GM12801 (cell line): ENCODE results near the gene MELK.

Source experiments
- TF ChIP-seq, protein P1 (sequence below): IDR thresholded peaks from one replicate; pipeline ENCODE4 v1.5.1; 2011; ENCODE audit warnings: control low read depth; ENCODE audit not compliant: insufficient read length; ENCODE audit errors: extremely low read depth

Gene MELK

GRCh38 chr9:36632892-36633291 lies 60.2 kb downstream of the MELK start:
- TF ChIP-seq, protein P1, sequence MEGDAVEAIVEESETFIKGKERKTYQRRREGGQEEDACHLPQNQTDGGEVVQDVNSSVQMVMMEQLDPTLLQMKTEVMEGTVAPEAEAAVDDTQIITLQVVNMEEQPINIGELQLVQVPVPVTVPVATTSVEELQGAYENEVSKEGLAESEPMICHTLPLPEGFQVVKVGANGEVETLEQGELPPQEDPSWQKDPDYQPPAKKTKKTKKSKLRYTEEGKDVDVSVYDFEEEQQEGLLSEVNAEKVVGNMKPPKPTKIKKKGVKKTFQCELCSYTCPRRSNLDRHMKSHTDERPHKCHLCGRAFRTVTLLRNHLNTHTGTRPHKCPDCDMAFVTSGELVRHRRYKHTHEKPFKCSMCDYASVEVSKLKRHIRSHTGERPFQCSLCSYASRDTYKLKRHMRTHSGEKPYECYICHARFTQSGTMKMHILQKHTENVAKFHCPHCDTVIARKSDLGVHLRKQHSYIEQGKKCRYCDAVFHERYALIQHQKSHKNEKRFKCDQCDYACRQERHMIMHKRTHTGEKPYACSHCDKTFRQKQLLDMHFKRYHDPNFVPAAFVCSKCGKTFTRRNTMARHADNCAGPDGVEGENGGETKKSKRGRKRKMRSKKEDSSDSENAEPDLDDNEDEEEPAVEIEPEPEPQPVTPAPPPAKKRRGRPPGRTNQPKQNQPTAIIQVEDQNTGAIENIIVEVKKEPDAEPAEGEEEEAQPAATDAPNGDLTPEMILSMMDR: no peak

GRCh38 chr9:36637491-36638270 lies 65.0 kb downstream of the MELK start:
- TF ChIP-seq, protein P1: no peak

GRCh38 chr9:36640771-36641381 lies 68.2 kb downstream of the MELK start:
- TF ChIP-seq, protein P1: no peak

- TF ChIP-seq, protein P1: no peak
These were observed 70.1 kb downstream of the MELK start for GRCh38 chr9:36642817-36643216.

DNA sequence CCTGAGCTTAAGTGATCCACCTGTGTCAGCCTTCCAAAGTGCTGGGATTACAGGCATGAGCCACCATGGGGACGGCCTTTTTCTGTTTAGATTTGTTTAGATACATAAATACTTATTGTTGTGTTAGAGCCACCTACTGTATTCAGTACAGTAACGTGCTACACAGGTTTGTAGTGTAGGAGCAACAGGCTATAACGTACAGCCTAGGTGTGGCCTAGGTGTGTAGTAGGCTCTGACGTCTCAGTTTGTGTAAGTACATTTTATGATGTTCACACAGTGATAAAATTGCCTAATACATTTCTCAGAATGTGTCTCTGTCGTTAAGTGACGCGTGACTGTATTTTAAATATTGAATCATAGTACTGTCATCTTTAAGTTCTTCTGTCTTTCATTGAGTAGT lies 84.1 kb downstream of the MELK start:
- TF ChIP-seq, protein P1: no peak

DNA sequence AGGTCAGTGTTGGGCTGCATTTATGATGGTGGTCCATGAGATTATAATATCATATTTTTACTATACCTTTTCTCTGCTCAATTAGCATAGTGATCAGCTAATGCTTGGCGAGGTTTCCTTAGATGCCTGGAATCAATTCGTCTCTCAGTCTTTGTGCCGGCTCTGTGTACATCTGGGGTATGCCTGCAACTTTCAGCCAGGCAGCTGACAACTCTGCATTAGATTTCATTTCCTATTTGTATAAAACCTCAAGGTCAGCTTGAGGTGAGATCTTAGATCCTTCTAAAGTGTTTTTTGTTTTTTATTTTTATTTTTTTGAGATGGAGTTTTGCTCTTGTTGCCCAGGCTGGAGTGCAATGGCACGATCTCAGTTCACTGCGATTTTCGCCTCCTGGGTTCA lies 86.8 kb downstream of the MELK start:
- TF ChIP-seq, protein P1: no peak

DNA sequence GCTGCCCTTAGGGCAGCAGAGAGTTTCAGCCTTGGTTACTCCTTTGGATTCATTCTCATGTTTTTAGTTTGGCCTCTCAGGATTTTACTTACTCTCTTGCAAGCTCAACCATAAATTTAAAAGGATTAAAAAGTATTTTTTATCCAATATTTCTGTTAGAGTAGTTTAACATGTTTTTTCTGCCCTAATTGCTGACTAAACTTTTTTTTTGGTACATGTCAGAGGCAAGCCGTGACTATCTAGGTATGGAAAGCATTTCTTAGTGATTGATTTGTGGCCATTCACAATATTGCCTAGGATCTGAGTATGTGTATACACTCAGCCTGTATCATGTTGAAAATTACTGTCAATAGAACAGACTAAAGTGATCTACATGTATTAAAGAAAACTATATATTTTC lies 92.1 kb downstream of the MELK start:
- TF ChIP-seq, protein P1: no peak
